Measurements from ENCODE around the gene TTC21A.
"Not testable (repeated sequence)": the region's sequence is repeated elsewhere in the genome, so short reads cannot be mapped to it uniquely, and the experiment has no call there.

TTC21A gene, protein sequence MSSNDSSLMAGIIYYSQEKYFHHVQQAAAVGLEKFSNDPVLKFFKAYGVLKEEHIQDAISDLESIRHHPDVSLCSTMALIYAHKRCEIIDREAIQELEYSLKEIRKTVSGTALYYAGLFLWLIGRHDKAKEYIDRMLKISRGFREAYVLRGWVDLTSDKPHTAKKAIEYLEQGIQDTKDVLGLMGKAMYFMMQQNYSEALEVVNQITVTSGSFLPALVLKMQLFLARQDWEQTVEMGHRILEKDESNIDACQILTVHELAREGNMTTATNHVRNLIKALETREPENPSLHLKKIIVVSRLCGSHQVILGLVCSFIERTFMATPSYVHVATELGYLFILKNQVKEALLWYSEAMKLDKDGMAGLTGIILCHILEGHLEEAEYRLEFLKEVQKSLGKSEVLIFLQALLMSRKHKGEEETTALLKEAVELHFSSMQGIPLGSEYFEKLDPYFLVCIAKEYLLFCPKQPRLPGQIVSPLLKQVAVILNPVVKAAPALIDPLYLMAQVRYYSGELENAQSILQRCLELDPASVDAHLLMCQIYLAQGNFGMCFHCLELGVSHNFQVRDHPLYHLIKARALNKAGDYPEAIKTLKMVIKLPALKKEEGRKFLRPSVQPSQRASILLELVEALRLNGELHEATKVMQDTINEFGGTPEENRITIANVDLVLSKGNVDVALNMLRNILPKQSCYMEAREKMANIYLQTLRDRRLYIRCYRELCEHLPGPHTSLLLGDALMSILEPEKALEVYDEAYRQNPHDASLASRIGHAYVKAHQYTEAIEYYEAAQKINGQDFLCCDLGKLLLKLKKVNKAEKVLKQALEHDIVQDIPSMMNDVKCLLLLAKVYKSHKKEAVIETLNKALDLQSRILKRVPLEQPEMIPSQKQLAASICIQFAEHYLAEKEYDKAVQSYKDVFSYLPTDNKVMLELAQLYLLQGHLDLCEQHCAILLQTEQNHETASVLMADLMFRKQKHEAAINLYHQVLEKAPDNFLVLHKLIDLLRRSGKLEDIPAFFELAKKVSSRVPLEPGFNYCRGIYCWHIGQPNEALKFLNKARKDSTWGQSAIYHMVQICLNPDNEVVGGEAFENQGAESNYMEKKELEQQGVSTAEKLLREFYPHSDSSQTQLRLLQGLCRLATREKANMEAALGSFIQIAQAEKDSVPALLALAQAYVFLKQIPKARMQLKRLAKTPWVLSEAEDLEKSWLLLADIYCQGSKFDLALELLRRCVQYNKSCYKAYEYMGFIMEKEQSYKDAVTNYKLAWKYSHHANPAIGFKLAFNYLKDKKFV (N-terminal part only)

DNA sequence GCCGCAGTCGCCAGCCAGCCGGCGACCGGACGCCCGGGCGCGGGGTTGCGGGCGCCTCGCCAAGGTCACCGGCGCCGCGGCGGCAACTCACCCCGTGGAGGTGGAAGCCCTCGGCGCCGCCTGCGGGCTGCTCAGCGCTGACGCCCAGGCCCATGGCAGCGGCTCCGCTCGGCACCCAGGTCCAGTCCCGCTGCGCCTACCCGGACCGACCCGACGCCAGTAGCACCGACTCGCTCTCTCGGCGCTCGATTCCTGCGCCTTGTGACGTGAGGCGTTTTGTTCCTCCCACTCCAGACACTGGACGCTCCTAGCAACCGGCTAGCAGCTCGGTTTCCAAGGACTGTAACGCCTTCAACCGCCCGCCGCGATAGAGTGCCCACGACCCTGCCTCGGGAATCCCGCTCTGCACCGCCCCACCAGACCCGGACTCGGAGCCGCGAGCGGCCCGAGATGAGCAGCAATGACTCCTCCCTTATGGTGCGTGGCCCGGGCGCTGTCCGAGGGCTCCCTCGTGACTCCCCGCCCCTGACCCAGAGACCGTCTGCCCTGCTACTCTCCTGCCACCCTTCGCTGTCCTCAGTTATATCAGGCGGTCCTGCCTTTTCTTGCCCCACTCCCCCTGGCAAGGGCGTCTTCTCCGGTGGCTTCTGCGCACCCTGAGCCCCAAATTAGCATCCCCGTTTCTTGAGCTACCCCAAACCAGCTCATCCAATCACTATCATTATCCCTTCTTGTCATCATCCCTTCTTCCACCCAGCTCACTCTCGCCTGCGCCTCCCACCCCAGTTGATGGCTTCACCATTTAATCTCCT lies at the start of gene TTC21A, which contains the start of gene GORASP1:
Gene TTC21A (plus strand): TSS at position 293 of the 812 bp plus-strand sequence. CDS start 158 bp downstream, at position 451.
Gene GORASP1 (minus strand): TSS at position 240 of the 812 bp plus-strand sequence. CDS start 86 bp downstream, at position 154.
- Histone ChIP-seq H3K4me1 (ENCODE audit: control insufficient read depth in 5 of 5, insufficient read depth in 5 of 5, low read length in 5 of 5) (peaks cover 3 to 57% (median 53%) of the 10 kb centered on the region in 5 donors), H3K9ac (ENCODE audit: low read length in 5 of 5) (peak within 1 kb of the TSS; percentile 81 to 93 (median 85)), H3K27ac (ENCODE audit: low read depth, low read length) (peak within 1 kb of the TSS; percentile 84), H3K9me3 (ENCODE audit: control insufficient read depth in 5 of 5, low read length in 5 of 5) (no peaks in the 10 kb centered on the region), H3K4me3 (ENCODE audit: low read depth in 1 of 5, low read length in 5 of 5) (peak within 1 kb of the TSS; percentile 78 to 91 (median 88)), H3K36me3 (ENCODE audit: control insufficient read depth in 5 of 5, insufficient read depth in 5 of 5, low read length in 5 of 5) (peaks cover 0 to 10% (median under 1%) of the 10 kb centered on the region in 5 donors), H3K27me3 (ENCODE audit: control insufficient read depth in 5 of 5, insufficient read depth in 4 of 5, low read length in 5 of 5) (no peaks in the 10 kb centered on the region)

DNA sequence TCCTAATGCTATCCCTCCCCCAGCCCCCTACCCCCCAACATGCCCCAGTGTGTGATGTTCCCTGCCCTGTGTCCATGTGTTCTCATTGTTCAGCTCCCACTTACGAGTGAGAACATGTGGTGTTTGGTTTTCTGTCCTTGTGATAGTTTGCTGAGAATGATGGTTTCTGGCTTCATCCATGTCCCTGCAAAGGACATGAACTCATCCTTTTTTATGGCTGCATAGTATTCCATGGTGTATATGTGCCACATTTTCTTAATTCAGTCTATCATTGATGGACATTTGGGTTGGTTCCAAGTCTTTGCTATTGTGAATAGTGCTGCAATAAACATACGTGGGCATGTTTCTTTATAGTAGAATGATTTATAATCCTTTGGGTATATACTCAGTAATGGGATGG lies 46.3 kb upstream of the TTC21A start:
- not testable (repeated sequence) for H3K4me3 ChIP-seq (ENCODE audit: low read depth in 1 of 5, low read length in 5 of 5)

DNA sequence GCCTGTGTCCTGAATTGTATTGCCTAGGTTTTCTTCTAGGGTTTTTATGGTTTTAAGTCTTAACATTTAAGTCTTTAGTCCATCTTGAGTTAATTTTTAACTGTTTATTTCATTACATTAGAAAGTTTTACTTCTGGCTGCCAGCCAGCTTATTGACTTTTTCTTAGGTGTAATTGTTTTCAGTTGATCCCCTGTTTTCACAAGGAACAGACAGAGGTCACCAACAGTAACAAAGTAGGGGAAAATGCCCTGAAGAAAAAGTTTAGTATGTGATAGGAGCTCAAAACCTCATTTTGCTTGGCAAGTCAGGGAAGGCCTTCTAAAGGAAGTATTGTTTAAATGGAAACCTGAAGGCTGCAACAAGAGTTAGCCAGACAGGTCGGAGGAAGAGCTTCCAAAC lies 45.3 kb upstream of the TTC21A start:
- Histone ChIP-seq H3K27ac (ENCODE audit: low read depth, low read length) (no peak overlapping the region), H3K4me1 (ENCODE audit: control insufficient read depth in 5 of 5, insufficient read depth in 5 of 5, low read length in 5 of 5) (no peaks in the 10 kb centered on the region), H3K27me3 (ENCODE audit: control insufficient read depth in 5 of 5, insufficient read depth in 4 of 5, low read length in 5 of 5) (no peaks in the 10 kb centered on the region), H3K9me3 (ENCODE audit: control insufficient read depth in 5 of 5, low read length in 5 of 5) (no peaks in the 10 kb centered on the region), H3K9ac (ENCODE audit: low read length in 5 of 5) (no peak overlapping the region), H3K36me3 (ENCODE audit: control insufficient read depth in 5 of 5, insufficient read depth in 5 of 5, low read length in 5 of 5) (peaks cover 11 to 18% (median 15%) of the 10 kb centered on the region in 5 donors), H3K4me3 (ENCODE audit: low read depth in 1 of 5, low read length in 5 of 5) (no peak overlapping the region)

More for the DNA sequence above, 46.3 kb upstream of the TTC21A start:
- not testable (repeated sequence) for H3K27ac ChIP-seq (ENCODE audit: low read depth, low read length); H3K4me1 ChIP-seq (ENCODE audit: control insufficient read depth in 5 of 5, insufficient read depth in 5 of 5, low read length in 5 of 5); H3K27me3 ChIP-seq (ENCODE audit: control insufficient read depth in 5 of 5, insufficient read depth in 4 of 5, low read length in 5 of 5); H3K9me3 ChIP-seq (ENCODE audit: control insufficient read depth in 5 of 5, low read length in 5 of 5); H3K9ac ChIP-seq (ENCODE audit: low read length in 5 of 5); H3K36me3 ChIP-seq (ENCODE audit: control insufficient read depth in 5 of 5, insufficient read depth in 5 of 5, low read length in 5 of 5)

DNA sequence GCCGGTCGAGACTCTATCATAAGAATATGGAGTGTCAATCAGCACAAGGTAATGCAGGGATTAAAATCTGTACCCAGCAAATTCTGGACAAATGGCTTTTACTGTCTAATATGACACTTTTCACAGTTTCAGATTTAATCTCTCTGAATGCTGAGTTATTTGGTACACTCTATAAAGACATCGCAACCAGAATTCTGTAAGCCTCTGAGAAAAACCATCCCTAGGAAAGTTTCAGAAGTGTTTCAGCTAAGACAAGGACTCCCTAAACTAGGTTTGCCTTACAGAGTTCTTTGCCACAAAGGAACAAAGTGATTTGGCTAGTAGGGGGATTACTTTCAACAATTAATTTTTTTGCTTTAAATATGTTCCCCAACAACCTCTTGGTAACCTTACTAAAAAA lies 44.3 kb upstream of the TTC21A start:
- Histone ChIP-seq H3K9ac (ENCODE audit: low read length in 5 of 5) (no peak overlapping the region), H3K9me3 (ENCODE audit: control insufficient read depth in 5 of 5, low read length in 5 of 5) (no peaks in the 10 kb centered on the region), H3K27me3 (ENCODE audit: control insufficient read depth in 5 of 5, insufficient read depth in 4 of 5, low read length in 5 of 5) (no peaks in the 10 kb centered on the region), H3K27ac (ENCODE audit: low read depth, low read length) (no peak overlapping the region), H3K4me3 (ENCODE audit: low read depth in 1 of 5, low read length in 5 of 5) (no peak overlapping the region), H3K36me3 (ENCODE audit: control insufficient read depth in 5 of 5, insufficient read depth in 5 of 5, low read length in 5 of 5) (peaks cover 19 to 25% (median 23%) of the 10 kb centered on the region in 5 donors), H3K4me1 (ENCODE audit: control insufficient read depth in 5 of 5, insufficient read depth in 5 of 5, low read length in 5 of 5) (no peaks in the 10 kb centered on the region)

DNA sequence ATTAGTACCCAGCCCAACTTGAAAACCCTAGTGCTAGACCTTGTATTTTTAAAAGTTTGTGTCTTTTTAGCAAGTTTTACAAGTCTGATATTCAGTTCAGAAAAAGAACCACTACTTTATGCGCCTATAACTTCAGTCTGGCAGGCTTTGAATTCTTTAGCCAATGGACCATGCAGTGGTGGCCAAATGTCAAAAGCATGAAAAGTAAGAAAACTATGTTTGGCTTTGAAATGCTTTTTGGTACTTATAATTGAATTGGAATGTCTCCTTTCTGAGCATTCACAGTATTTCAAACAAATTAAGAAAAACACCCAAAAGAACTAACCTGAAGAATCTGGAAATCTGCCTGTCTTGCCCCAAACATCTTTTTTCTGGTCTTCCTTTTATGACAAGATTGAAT lies 42.8 kb upstream of the TTC21A start:
- Histone ChIP-seq H3K9ac (ENCODE audit: low read length in 5 of 5) (no peak overlapping the region), H3K27me3 (ENCODE audit: control insufficient read depth in 5 of 5, insufficient read depth in 4 of 5, low read length in 5 of 5) (no peaks in the 10 kb centered on the region), H3K36me3 (ENCODE audit: control insufficient read depth in 5 of 5, insufficient read depth in 5 of 5, low read length in 5 of 5) (peaks cover 28 to 37% (median 32%) of the 10 kb centered on the region in 5 donors)

DNA sequence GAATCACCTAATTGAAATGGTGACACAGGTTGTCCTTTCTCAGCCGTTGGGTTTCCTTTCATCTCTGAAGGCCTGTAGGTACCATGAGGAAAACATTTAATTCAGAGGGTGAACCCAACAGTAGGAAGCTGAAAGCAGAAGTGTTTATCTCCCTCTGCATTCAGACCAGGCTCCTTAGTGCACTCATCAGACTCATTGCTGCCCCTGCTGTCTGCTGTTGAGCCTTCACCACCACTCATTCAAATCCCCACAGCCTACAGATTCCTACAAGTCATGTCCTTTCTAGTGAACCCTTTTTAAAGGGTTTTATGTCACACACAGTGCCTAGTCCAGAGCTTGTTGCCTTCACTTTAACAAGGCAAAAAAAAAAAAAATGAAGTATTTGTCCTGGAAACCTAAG lies 42.3 kb upstream of the TTC21A start:
- Histone ChIP-seq H3K36me3 (ENCODE audit: control insufficient read depth in 5 of 5, insufficient read depth in 5 of 5, low read length in 5 of 5) (peaks cover 33 to 42% (median 38%) of the 10 kb centered on the region in 5 donors), H3K4me3 (ENCODE audit: low read depth in 1 of 5, low read length in 5 of 5) (no peak overlapping the region), H3K9me3 (ENCODE audit: control insufficient read depth in 5 of 5, low read length in 5 of 5) (no peaks in the 10 kb centered on the region), H3K4me1 (ENCODE audit: control insufficient read depth in 5 of 5, insufficient read depth in 5 of 5, low read length in 5 of 5) (no peaks in the 10 kb centered on the region), H3K27ac (ENCODE audit: low read depth, low read length) (no peak overlapping the region), H3K9ac (ENCODE audit: low read length in 5 of 5) (no peak overlapping the region), H3K27me3 (ENCODE audit: control insufficient read depth in 5 of 5, insufficient read depth in 4 of 5, low read length in 5 of 5) (no peaks in the 10 kb centered on the region)

More for the DNA sequence above, 42.8 kb upstream of the TTC21A start:
- no peak overlapping the region for H3K4me3 ChIP-seq (ENCODE audit: low read depth in 1 of 5, low read length in 5 of 5)
- H3K9me3 ChIP-seq (ENCODE audit: control insufficient read depth in 5 of 5, low read length in 5 of 5), result no peaks in the 10 kb centered on the region
- H3K4me1 ChIP-seq (ENCODE audit: control insufficient read depth in 5 of 5, insufficient read depth in 5 of 5, low read length in 5 of 5), result no peaks in the 10 kb centered on the region
- no peak overlapping the region for H3K27ac ChIP-seq (ENCODE audit: low read depth, low read length)

DNA sequence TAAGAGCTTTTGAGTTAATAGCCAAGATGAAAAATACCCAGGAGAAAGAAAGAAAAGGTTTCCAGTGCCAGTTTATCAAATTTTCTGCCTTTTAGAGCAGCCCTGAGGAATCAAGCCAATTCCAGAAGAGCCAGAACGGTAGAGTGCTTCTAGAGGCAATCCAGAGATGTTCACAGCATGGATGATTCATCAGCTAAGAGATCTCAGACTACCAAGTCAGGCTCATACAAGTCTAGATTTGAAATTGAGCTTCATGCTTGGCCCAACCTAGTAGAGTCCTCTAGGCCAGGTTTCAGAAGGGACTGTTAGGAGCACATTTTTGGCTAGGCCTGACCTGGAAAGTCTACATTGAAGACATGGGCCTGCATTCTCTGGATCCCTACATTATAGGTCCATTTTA lies 40.2 kb upstream of the TTC21A start:
- Histone ChIP-seq H3K4me1 (ENCODE audit: control insufficient read depth in 5 of 5, insufficient read depth in 5 of 5, low read length in 5 of 5) (no peaks in the 10 kb centered on the region), H3K36me3 (ENCODE audit: control insufficient read depth in 5 of 5, insufficient read depth in 5 of 5, low read length in 5 of 5) (peaks cover 44 to 56% (median 48%) of the 10 kb centered on the region in 5 donors), H3K9me3 (ENCODE audit: control insufficient read depth in 5 of 5, low read length in 5 of 5) (no peaks in the 10 kb centered on the region), H3K9ac (ENCODE audit: low read length in 5 of 5) (no peak overlapping the region), H3K27me3 (ENCODE audit: control insufficient read depth in 5 of 5, insufficient read depth in 4 of 5, low read length in 5 of 5) (no peaks in the 10 kb centered on the region), H3K4me3 (ENCODE audit: low read depth in 1 of 5, low read length in 5 of 5) (no peak overlapping the region), H3K27ac (ENCODE audit: low read depth, low read length) (no peak overlapping the region)

DNA sequence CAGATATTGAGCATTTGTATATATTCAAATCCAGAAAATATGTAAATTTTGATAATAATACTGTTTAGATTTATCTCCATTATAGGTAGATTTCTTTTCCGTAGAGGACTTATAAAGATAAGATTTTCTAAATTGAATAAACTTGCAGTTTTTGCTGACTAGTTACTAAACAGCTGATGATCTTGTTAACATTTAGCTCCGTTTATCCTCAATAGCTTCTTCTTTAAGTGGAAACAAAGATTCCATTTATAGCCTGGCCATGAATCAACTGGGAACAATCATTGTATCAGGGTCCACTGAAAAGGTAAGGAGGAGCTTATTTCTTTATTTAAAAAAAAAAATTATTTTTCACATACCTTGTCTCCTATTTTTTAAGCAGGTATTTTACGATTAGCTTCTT lies 38.9 kb upstream of the TTC21A start:
- no peak overlapping the region for H3K9ac ChIP-seq (ENCODE audit: low read length in 5 of 5)
- H3K27me3 ChIP-seq (ENCODE audit: control insufficient read depth in 5 of 5, insufficient read depth in 4 of 5, low read length in 5 of 5), result no peaks in the 10 kb centered on the region
- no peak overlapping the region for H3K27ac ChIP-seq (ENCODE audit: low read depth, low read length)
- H3K9me3 ChIP-seq (ENCODE audit: control insufficient read depth in 5 of 5, low read length in 5 of 5), result no peaks in the 10 kb centered on the region
- peaks cover 42 to 69% (median 57%) of the 10 kb centered on the region in 5 donors for H3K36me3 ChIP-seq (ENCODE audit: control insufficient read depth in 5 of 5, insufficient read depth in 5 of 5, low read length in 5 of 5)
- H3K4me3 ChIP-seq (ENCODE audit: low read depth in 1 of 5, low read length in 5 of 5), result no peak overlapping the region
- H3K4me1 ChIP-seq (ENCODE audit: control insufficient read depth in 5 of 5, insufficient read depth in 5 of 5, low read length in 5 of 5), result no peaks in the 10 kb centered on the region

DNA sequence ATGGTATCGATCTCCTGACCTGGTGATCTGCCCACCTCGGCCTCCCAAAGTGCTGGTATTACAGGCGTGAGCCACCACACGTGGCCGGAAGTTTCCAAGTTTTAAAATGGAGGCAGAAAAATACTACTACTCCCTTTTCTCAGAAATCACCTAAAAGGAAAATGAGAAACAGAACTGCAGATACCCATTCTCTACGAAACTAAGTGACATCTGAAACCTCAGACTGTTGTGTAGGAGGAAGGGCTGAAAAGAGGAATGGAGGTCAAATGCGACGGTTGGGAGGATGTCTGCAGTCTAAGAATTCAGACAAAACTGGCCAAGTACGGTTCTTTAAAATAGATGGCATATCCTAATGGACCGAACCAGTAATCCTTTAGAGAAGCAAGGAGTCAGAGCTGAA lies 31.6 kb upstream of the TTC21A start:
- H3K36me3 ChIP-seq (ENCODE audit: control insufficient read depth in 5 of 5, insufficient read depth in 5 of 5, low read length in 5 of 5), result peaks cover 51 to 78% (median 59%) of the 10 kb centered on the region in 5 donors
- H3K9me3 ChIP-seq (ENCODE audit: control insufficient read depth in 5 of 5, low read length in 5 of 5), result no peaks in the 10 kb centered on the region
- peaks cover 0 to 5% (median under 1%) of the 10 kb centered on the region in 5 donors for H3K4me1 ChIP-seq (ENCODE audit: control insufficient read depth in 5 of 5, insufficient read depth in 5 of 5, low read length in 5 of 5)
- H3K27me3 ChIP-seq (ENCODE audit: control insufficient read depth in 5 of 5, insufficient read depth in 4 of 5, low read length in 5 of 5), result no peaks in the 10 kb centered on the region
- no peak overlapping the region for H3K4me3 ChIP-seq (ENCODE audit: low read depth in 1 of 5, low read length in 5 of 5)
- H3K27ac ChIP-seq (ENCODE audit: low read depth, low read length), result no peak overlapping the region
- H3K9ac ChIP-seq (ENCODE audit: low read length in 5 of 5), result no peak overlapping the region
